Activated T-cell treated with anti-CD3 and anti-CD28 coated beads, Interleukin-2, amount 50 U/mL, for 72 hours (primary cell): ENCODE measurements around the gene USP12. TPM values are rescaled to one million over a fixed set of nuclear protein-coding genes. Genes with fewer than 3 reads are reported as not detected.
A peak's percentile ranks its signal among the peaks of the same experiment; 100 is the strongest.

Experiments used
- ATAC-seq, 2 donors: fragments of 150-1000 bp; cut with Tn5 transposase; replicated peaks in 1 of 2; 2 replicates each; pipeline ENCODE4 v1.10.0; 2021; ENCODE audit warnings: moderate library complexity in 2 of 2, mild to moderate bottlenecking in 1 of 2
- DNase-seq, 2 donors: peaks; one replicate each; pipeline ENCODE4 v3.0.0; 2021 to 2022; ENCODE audit warnings: mixed read lengths in 1 of 2
- H3K27ac Mint-ChIP-seq: one replicate; pipeline ENCODE4 v1.8.0; 2022; ENCODE audit warnings: mild to moderate bottlenecking, moderate library complexity, mixed read lengths
- H3K27me3 Mint-ChIP-seq: one replicate; pipeline ENCODE4 v1.8.0; 2022; ENCODE audit warnings: low read depth, mixed read lengths
- H3K36me3 Mint-ChIP-seq, 2 donors: one replicate each; pipeline ENCODE4 v1.8.0; 2022; ENCODE audit warnings: mixed read lengths in 2 of 2, mild to moderate bottlenecking in 1 of 2; ENCODE audit not compliant: insufficient read depth in 2 of 2
- H3K4me1 Mint-ChIP-seq: one replicate; pipeline ENCODE4 v1.8.0; 2022; ENCODE audit warnings: low read depth, mixed read lengths
- H3K4me3 Mint-ChIP-seq, 2 donors: one replicate each; pipeline ENCODE4 v1.8.0; 2022; ENCODE audit warnings: mild to moderate bottlenecking in 2 of 2, mixed read lengths in 2 of 2, moderate library complexity in 2 of 2
- H3K9me3 Mint-ChIP-seq, 2 donors: one replicate each; pipeline ENCODE4 v1.8.0; 2022; ENCODE audit warnings: mixed read lengths in 2 of 2
- total RNA-seq, 2 donors: library from RNA; stranded (reverse); gene quantifications; one replicate each; pipeline ENCODE4 v1.2.3, GENCODE V29; 2022

Gene USP12
- total RNA-seq, 2 donors from 2014 or later = 39.6 to 57.3 TPM

GRCh38 chr13:27040826-27041108, 130.8 kb downstream of the USP12 start:
- Mint-ChIP-seq H3K27ac (no peak overlapping the region), H3K4me1 (peaks cover 17% of the 10 kb centered on the region), H3K27me3 (peaks cover 26% of the 10 kb centered on the region), H3K9me3 (no peaks in the 10 kb centered on the region), H3K36me3 (no peaks in the 10 kb centered on the region), H3K4me3 (no peak overlapping the region)
- DNase-seq (no peak), ATAC-seq (no peak)

GRCh38 chr13:27039171-27039701, 132.4 kb downstream of the USP12 start:
- no peak for DNase-seq
- Mint-ChIP-seq H3K36me3 (no peaks in the 10 kb centered on the region), H3K27me3 (peaks cover 40% of the 10 kb centered on the region), H3K4me1 (peaks cover 7% of the 10 kb centered on the region), H3K27ac (no peak overlapping the region), H3K4me3 (no peak overlapping the region), H3K9me3 (no peaks in the 10 kb centered on the region)
- ATAC-seq = no peak

- Mint-ChIP-seq H3K9me3 (no peaks in the 10 kb centered on the region), H3K27me3 (peaks cover 40% of the 10 kb centered on the region), H3K4me3 (no peak overlapping the region), H3K36me3 (no peaks in the 10 kb centered on the region), H3K4me1 (peaks cover 6% of the 10 kb centered on the region), H3K27ac (no peak overlapping the region)
- ATAC-seq (no peak), DNase-seq (no peak)
Measured at GRCh38 chr13:27038323-27038722, 133.3 kb downstream of the USP12 start.

- Mint-ChIP-seq H3K27ac (no peak overlapping the region), H3K9me3 (no peaks in the 10 kb centered on the region), H3K36me3 (no peaks in the 10 kb centered on the region), H3K4me1 (no peaks in the 10 kb centered on the region), H3K4me3 (no peak overlapping the region), H3K27me3 (peaks cover 40% of the 10 kb centered on the region)
- no peak for ATAC-seq
- no peak for DNase-seq
Measured at GRCh38 chr13:27037571-27037970, 134.0 kb downstream of the USP12 start.

- Mint-ChIP-seq H3K4me1 (no peaks in the 10 kb centered on the region), H3K4me3 (no peak overlapping the region), H3K9me3 (no peaks in the 10 kb centered on the region), H3K36me3 (no peaks in the 10 kb centered on the region), H3K27me3 (peaks cover 40% of the 10 kb centered on the region), H3K27ac (no peak overlapping the region)
- ATAC-seq = no peak
- no peak for DNase-seq
Measured at GRCh38 chr13:27037171-27037570, 134.4 kb downstream of the USP12 start.

GRCh38 chr13:27036236-27036981, 135.2 kb downstream of the USP12 start:
- Mint-ChIP-seq H3K36me3 (no peaks in the 10 kb centered on the region), H3K4me3 (no peak overlapping the region), H3K27me3 (peaks cover 40% of the 10 kb centered on the region), H3K4me1 (no peaks in the 10 kb centered on the region), H3K27ac (no peak overlapping the region), H3K9me3 (no peaks in the 10 kb centered on the region)
- ATAC-seq (no peak), DNase-seq (no peak)

- H3K27me3 Mint-ChIP-seq = peaks cover 34% of the 10 kb centered on the region
- ATAC-seq (no peak), DNase-seq (no peak)
- no peak overlapping the region for H3K4me3 Mint-ChIP-seq
- no peaks in the 10 kb centered on the region for H3K4me1 Mint-ChIP-seq
- H3K9me3 Mint-ChIP-seq = no peaks in the 10 kb centered on the region
- no peaks in the 10 kb centered on the region for H3K36me3 Mint-ChIP-seq
- no peak overlapping the region for H3K27ac Mint-ChIP-seq
Measured at GRCh38 chr13:27035892-27036235, 135.7 kb downstream of the USP12 start.

GRCh38 chr13:27034678-27035111, 136.9 kb downstream of the USP12 start:
- Mint-ChIP-seq H3K4me1 (no peaks in the 10 kb centered on the region), H3K36me3 (no peaks in the 10 kb centered on the region), H3K27ac (no peak overlapping the region), H3K9me3 (no peaks in the 10 kb centered on the region), H3K4me3 (peak overlapping the region; percentile 53 to 66), H3K27me3 (peaks cover 34% of the 10 kb centered on the region)
- no peak for ATAC-seq
- DNase-seq = no peak

- DNase-seq (no peak), ATAC-seq (no peak)
- Mint-ChIP-seq H3K9me3 (no peaks in the 10 kb centered on the region), H3K4me3 (no peak overlapping the region), H3K27ac (no peak overlapping the region), H3K4me1 (peaks cover 5% of the 10 kb centered on the region), H3K27me3 (peaks cover 43% of the 10 kb centered on the region), H3K36me3 (no peaks in the 10 kb centered on the region)
Measured at GRCh38 chr13:27028683-27029480, 142.7 kb downstream of the USP12 start.

GRCh38 chr13:27027086-27027667, 144.4 kb downstream of the USP12 start:
- Mint-ChIP-seq H3K9me3 (no peaks in the 10 kb centered on the region), H3K4me3 (no peak overlapping the region), H3K4me1 (peaks cover 17% of the 10 kb centered on the region), H3K27me3 (peaks cover 43% of the 10 kb centered on the region), H3K27ac (no peak overlapping the region), H3K36me3 (no peaks in the 10 kb centered on the region)
- no peak for ATAC-seq
- no peak for DNase-seq

GRCh38 chr13:27026396-27026795, 145.2 kb downstream of the USP12 start:
- no peak for DNase-seq
- Mint-ChIP-seq H3K27ac (no peak overlapping the region), H3K4me1 (peaks cover 18% of the 10 kb centered on the region)

GRCh38 chr13:27024776-27025492, 146.7 kb downstream of the USP12 start:
- H3K4me1 Mint-ChIP-seq = peaks cover 18% of the 10 kb centered on the region
- no peak for DNase-seq
- no peaks in the 10 kb centered on the region for H3K36me3 Mint-ChIP-seq
- H3K4me3 Mint-ChIP-seq = no peak overlapping the region
- no peaks in the 10 kb centered on the region for H3K9me3 Mint-ChIP-seq
- no peak overlapping the region for H3K27ac Mint-ChIP-seq
- peaks cover 47% of the 10 kb centered on the region for H3K27me3 Mint-ChIP-seq
- ATAC-seq = no peak

More at GRCh38 chr13:27026396-27026795, 145.2 kb downstream of the USP12 start:
- Mint-ChIP-seq H3K9me3 (no peaks in the 10 kb centered on the region), H3K27me3 (peaks cover 43% of the 10 kb centered on the region), H3K36me3 (no peaks in the 10 kb centered on the region), H3K4me3 (no peak overlapping the region)
- no peak for ATAC-seq

- H3K27ac Mint-ChIP-seq = no peak overlapping the region
- no peaks in the 10 kb centered on the region for H3K36me3 Mint-ChIP-seq
- H3K4me3 Mint-ChIP-seq = no peak overlapping the region
- DNase-seq (no peak), ATAC-seq (no peak)
- peaks cover 50% of the 10 kb centered on the region for H3K27me3 Mint-ChIP-seq
- H3K4me1 Mint-ChIP-seq = peaks cover 18% of the 10 kb centered on the region
- H3K9me3 Mint-ChIP-seq = no peaks in the 10 kb centered on the region
Measured at GRCh38 chr13:27024074-27024461, 147.5 kb downstream of the USP12 start.
